Gastrocnemius medialis (tissue), 4 donors: ENCODE data around the gene CCDC126.

Source experiments
- POLR2A ChIP-seq, 2 donors: fragments of 450-650 bp; IDR thresholded peaks; one replicate each; pipeline ENCODE4 v1.6.1; 2017; ENCODE audit warnings: antibody characterized with exemption in 2 of 2, mild to moderate bottlenecking in 2 of 2, moderate library complexity in 2 of 2
- TF ChIP-seq, protein P1 (sequence below), 5 experiments: fragments of 450-650 bp in 3 of 5; fragments of 200-600 bp in 2 of 5; sonication (generic) in 2 of 5; IDR thresholded peaks in 4 of 5; conservative IDR thresholded peaks in 1 of 5; 1 replicate in 4 of 5; 2 replicates in 1 of 5; pipeline ENCODE4 v1.5.1; 2016 to 2019; ENCODE audit warnings: antibody characterized with exemption in 5 of 5, mild to moderate bottlenecking in 3 of 5, moderate library complexity in 3 of 5

DNA sequence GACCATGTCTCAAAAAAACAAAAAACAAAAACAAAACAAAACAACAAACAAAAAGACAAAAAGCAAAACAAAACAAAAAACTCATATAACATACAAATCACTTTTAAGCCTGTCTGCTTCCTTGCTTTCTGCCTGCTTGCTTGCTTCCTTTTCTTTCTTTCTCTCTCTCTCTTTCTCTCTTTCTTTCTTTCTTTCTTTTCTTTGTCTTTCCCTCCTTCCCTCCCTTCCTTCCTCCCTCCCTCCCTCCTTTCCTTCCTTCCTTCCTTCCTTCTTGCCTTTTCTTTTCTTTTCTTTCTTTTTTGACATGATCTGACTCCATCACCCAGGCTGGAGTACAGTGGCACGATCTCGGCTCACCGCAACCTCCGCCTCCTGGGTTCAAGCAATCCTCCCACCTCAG is 49.5 kb upstream of the CCDC126 start:
- TF ChIP-seq POLR2A (IDR thresholded peaks at IDR 0.05), result no peak
- TF ChIP-seq, protein P1, sequence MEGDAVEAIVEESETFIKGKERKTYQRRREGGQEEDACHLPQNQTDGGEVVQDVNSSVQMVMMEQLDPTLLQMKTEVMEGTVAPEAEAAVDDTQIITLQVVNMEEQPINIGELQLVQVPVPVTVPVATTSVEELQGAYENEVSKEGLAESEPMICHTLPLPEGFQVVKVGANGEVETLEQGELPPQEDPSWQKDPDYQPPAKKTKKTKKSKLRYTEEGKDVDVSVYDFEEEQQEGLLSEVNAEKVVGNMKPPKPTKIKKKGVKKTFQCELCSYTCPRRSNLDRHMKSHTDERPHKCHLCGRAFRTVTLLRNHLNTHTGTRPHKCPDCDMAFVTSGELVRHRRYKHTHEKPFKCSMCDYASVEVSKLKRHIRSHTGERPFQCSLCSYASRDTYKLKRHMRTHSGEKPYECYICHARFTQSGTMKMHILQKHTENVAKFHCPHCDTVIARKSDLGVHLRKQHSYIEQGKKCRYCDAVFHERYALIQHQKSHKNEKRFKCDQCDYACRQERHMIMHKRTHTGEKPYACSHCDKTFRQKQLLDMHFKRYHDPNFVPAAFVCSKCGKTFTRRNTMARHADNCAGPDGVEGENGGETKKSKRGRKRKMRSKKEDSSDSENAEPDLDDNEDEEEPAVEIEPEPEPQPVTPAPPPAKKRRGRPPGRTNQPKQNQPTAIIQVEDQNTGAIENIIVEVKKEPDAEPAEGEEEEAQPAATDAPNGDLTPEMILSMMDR (IDR thresholded peaks at IDR 0.05 in 4 of 5, conservative IDR thresholded peaks at IDR 0.05 in 1 of 5), result no peak
